Stimulated activated CD4-positive, alpha-beta T cell treated with anti-CD3 and anti-CD28 coated beads, Interleukin-2, amount 100 ng/mL, for 4 hours (primary cell): Measurements from ENCODE around the gene KCNQ1OT1.

Experiments
- DNase-seq: peaks from one replicate; pipeline ENCODE4 v3.0.0-alpha.2; 2020; ENCODE audit warnings: low read depth

Gene KCNQ1OT1

GRCh38 chr11:2666828-2667570, 32.8 kb downstream of the KCNQ1OT1 start:
- no peak for DNase-seq

DNA sequence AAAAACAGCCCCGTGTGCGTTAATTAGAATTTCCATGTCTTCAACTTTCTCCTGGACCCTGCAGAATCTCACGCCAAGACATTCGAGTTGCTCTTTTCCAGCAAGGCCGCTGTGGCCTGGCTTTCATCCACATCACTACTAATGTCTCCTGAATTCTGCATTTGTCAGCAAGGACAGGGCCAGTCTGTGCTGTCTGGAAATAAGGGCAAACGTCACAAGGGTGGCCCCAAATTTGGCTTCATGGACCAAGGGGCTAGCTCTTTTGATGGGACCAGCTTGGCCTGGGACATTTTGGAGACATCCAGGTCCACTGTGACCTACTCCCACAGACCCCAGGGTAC, 33.4 kb downstream of the KCNQ1OT1 start:
- no peak for DNase-seq

DNA sequence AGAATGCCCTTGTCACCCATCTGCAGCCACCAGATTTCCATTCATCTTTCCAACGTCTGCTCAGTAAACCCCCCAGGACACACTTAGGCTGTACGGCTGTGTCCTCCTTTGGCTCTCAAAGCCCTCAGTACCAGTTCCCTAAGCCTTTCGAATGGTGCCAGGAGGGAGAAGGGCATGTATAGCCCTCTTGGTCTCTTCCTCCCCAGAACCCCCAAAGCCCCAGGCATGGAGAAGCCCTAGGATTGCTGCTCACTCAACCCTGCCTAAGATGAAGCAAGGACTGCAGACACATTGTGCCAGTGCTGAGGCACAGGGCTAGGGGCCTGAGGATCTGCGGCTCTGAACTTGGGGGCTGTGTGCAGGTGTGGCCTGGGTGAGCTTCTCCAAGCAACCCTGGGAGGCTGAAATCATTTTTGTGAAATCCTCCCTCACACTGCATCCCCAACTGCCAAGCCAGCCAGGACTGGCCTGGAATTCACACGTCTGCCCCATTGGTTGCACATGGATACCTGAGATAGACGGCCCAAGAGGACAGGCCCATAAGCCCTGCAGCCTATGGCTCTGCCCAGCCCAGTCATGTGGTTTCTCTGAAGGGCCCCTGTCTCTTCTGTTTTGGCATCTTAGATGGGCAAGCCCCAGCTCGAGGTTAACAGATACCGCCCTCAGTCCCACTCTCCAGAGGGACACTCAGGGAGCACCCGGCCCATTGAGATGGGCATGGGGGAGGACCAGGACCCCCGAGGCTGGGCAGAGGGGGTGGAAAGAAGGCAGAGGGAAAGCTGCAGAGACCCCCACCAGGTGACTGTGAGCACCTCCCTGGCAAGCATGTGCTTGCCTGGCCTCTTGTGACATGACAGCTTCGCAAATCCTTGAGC, 34.0 kb downstream of the KCNQ1OT1 start:
- DNase-seq, result no peak

GRCh38 chr11:2664791-2665525, 34.8 kb downstream of the KCNQ1OT1 start:
- DNase-seq, result no peak

- no peak for DNase-seq
These were observed 35.4 kb downstream of the KCNQ1OT1 start for GRCh38 chr11:2664376-2664775.

DNA sequence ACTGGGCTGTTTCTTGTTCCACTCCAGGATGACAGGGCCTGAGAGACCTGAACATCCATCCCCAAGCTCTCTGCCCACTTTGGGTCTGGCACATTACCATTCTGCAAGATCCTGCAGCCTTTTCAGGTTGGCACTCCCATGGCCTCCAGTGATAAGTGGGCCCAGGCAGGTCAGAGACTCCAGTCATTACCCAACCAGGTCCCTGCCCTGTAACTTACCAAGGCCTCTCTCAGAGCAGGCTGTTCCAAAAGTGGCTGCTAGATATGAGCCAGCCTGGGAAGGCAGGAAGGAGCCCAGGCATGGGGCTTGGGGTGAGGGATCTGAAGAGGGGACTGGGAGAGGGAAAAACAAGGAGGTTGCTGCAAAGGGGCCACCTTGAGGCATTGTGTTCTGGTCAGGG, 35.9 kb downstream of the KCNQ1OT1 start:
- DNase-seq, result no peak

DNA sequence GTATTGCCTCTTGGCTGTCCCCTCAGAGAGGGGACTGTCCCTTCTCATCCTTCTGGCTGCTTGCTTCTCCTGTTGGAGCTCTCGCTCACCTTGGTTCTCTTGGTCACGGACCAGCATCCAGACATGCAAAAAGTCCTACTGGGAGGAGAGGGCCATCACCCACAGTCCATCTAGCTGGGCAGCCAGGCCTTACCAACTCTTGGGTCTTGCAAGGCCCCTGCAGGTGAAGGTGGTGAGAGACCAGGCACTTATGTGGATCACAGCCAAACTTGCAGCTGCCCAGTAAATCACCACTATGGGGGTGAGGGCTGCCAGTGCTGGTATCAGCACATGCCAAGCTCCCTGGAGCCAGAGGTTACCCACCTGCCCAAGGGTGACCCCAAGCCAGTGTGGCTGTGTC, 36.3 kb downstream of the KCNQ1OT1 start:
- no peak for DNase-seq

GRCh38 chr11:2662430-2663299, 37.1 kb downstream of the KCNQ1OT1 start:
- no peak for DNase-seq

DNA sequence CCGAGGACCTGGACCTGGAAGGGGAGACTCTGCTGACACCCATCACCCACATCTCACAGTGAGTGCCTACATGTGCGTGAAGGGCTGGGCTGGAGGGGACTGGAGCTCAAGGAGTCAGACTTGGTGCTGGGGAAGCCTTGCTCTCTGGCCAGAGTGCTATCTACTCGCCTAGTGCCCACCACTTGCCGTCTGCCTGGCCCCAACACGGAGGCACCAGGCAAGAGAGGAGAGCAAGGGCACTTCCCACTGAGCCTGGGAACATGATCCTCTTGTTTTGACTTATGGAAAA, 37.8 kb downstream of the KCNQ1OT1 start:
- no peak for DNase-seq

DNA sequence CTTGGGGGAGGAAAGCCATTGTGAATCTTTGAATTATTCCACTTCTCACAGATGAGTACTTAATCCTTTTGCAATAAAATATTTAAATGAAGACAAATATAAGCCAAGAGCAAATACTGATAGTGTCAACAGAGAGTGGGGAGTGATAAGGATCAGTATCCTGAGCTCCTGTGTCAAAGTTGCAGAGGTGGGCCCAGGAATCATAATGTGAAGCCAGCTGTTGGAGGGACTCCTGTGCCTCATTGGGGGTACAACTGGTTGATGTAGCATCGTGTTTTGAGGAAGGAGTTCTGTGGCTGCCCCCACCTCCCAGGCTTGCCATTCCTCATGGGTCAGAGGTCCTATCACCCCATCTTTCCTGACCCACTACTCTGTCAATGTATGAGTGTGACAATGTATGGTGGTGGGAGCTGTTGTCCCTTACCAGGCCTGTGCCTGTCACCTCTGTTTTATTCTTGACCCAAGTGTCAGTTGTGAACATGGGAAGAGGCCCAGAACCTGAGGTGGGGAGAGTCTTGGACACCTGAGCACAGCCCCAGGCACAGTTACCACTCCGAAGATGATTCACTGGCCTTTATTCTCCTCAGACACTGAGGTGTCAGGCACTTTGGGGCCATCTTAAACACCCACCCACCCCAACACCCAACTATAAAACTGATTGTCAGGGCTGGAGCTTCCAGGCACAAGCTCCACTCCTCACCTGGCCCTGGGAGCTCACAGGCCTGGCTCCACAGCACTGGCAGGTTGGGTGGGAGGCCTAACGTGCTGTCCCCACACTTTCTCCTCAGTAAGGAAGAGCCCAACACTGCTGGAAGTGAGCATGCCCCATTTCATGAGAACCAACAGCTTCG, 38.4 kb downstream of the KCNQ1OT1 start:
- no peak for DNase-seq

- no peak for DNase-seq
These were observed 39.3 kb downstream of the KCNQ1OT1 start for GRCh38 chr11:2660357-2660939.

- DNase-seq, result no peak
These were observed 42.0 kb downstream of the KCNQ1OT1 start for GRCh38 chr11:2657697-2658284.

GRCh38 chr11:2656859-2657258, 42.9 kb downstream of the KCNQ1OT1 start:
- DNase-seq, result no peak

DNA sequence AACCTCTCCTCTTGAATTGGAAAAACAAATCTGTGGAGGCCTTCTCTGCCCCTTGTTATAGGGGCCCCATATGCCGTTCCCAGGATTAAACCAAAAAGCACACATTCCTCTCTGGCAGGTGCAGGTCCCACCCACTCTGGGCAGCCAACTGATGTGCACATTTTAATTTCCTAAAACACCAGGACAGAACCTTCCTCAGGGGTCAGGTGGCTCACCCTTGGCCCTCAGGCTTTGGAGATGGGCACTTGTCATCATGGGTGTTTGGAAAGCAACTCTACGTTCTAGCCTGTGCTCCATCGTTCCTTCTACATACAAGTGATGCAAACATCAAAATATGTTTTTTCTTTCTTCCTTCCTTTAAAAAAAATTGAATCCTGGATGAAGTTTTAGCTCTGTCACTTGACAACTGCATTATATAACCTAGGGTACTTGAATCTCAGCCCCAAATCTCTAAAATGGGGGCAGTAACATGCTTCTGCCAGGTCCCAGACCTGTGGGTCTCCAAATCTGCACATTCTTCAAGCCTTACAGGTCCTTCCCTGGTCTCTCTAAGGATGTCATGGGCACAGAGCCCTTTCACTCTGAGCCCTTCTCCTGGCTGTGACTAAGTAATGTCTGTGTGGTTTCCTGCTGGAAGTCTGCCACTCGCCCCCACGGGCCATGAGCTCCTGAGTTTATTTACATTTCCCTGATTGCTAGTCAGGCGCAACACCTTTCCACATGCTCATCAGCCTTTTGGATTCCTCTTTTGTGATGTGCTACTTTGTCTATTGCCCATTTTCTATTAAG, 43.8 kb downstream of the KCNQ1OT1 start:
- no peak for DNase-seq

- no peak for DNase-seq
These were observed 44.6 kb downstream of the KCNQ1OT1 start for GRCh38 chr11:2655016-2655719.

GRCh38 chr11:2653930-2654739, 45.7 kb downstream of the KCNQ1OT1 start:
- no peak for DNase-seq

- no peak for DNase-seq
These were observed 46.6 kb downstream of the KCNQ1OT1 start for GRCh38 chr11:2653198-2653551.
